IPS-18a (cell line): ENCODE results near the gene CD44.
"Not testable (repeated sequence)": the region's sequence is repeated elsewhere in the genome, so short reads cannot be mapped to it uniquely, and the experiment has no call there.

Source experiments
- H3K27ac ChIP-seq: one replicate; pipeline ENCODE4 v1.5.1; 2013; ENCODE audit warnings: low read length
- H3K27me3 ChIP-seq: one replicate; pipeline ENCODE4 v1.6.1; 2013; ENCODE audit warnings: mild to moderate bottlenecking, low read length; ENCODE audit not compliant: control insufficient read depth, insufficient read depth
- H3K36me3 ChIP-seq: one replicate; pipeline ENCODE4 v1.6.1; 2013; ENCODE audit warnings: low read depth, low read length; ENCODE audit not compliant: control insufficient read depth
- H3K4me1 ChIP-seq: one replicate; pipeline ENCODE4 v1.6.1; 2013; ENCODE audit warnings: low read depth, low read length; ENCODE audit not compliant: control insufficient read depth
- H3K4me3 ChIP-seq: one replicate; pipeline ENCODE4 v1.5.1; 2013; ENCODE audit warnings: low read length
- H3K9ac ChIP-seq: one replicate; pipeline ENCODE4 v1.6.1; 2013; ENCODE audit warnings: mild to moderate bottlenecking, low read length, moderate library complexity
- H3K9me3 ChIP-seq: one replicate; pipeline ENCODE4 v1.6.1; 2013; ENCODE audit warnings: low read depth, low read length; ENCODE audit not compliant: control insufficient read depth

CD44 gene

DNA sequence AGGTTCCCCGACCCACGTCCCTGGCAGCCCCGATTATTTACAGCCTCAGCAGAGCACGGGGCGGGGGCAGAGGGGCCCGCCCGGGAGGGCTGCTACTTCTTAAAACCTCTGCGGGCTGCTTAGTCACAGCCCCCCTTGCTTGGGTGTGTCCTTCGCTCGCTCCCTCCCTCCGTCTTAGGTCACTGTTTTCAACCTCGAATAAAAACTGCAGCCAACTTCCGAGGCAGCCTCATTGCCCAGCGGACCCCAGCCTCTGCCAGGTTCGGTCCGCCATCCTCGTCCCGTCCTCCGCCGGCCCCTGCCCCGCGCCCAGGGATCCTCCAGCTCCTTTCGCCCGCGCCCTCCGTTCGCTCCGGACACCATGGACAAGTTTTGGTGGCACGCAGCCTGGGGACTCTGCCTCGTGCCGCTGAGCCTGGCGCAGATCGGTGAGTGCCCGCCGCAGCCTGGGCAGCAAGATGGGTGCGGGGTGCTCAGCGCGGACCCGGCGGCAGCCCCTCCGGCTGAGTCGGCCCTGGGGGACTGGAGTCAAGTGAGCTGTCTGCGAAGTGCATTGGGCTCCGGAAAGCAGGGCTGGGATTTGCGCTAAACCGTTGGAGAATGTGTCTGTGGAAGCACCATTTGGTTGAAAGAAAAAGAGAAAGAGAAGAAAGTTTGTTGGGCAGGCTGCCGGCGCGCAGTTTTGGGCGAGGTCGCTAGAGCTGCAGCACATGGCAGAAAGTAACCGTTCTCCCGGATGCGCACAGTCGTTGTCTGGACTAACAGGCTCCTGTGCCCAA lies at the start of gene CD44:
CD44 (plus strand) TSS at position 229 of the 779 bp plus-strand sequence; CDS start at position 362, 133 bp downstream.
- peak within 1 kb of the TSS; percentile 70 for H3K4me3 ChIP-seq
- peaks cover 4% of the 10 kb centered on the region for H3K4me1 ChIP-seq

GRCh38 chr11:35089666-35090065 lies 49.3 kb upstream of the CD44 start:
- Histone ChIP-seq H3K27me3 (no peaks in the 10 kb centered on the region), H3K4me1 (no peaks in the 10 kb centered on the region), H3K27ac (no peak overlapping the region), H3K36me3 (no peaks in the 10 kb centered on the region), H3K9me3 (no peaks in the 10 kb centered on the region), H3K9ac (no peak overlapping the region), H3K4me3 (no peak overlapping the region)

More for the DNA sequence above, at the start of gene CD44:
- H3K9me3 ChIP-seq = no peaks in the 10 kb centered on the region
- no peak within 1 kb of the TSS for H3K27ac ChIP-seq
- H3K36me3 ChIP-seq = no peaks in the 10 kb centered on the region
- peaks cover 49% of the 10 kb centered on the region for H3K27me3 ChIP-seq
- peak within 1 kb of the TSS; percentile 41 for H3K9ac ChIP-seq

DNA sequence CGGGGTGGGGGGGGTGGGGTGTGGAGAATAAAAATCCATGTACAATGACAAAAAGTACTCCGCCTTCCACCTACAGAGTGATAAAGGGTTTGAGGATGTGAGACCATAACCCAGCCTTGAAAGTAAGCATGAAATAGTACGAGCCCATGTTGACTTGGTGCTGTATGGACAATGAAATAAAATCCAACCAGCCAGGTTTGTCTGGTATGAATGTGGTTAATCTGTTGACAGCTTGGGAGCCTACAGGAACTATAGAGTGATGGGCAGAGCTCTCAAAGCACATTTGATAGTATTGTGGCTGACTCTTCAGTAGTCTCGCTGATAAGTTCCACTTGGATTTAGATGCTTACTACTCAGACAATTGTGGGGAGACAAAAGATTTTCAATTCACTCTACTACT lies 48.8 kb upstream of the CD44 start:
- H3K27ac ChIP-seq = no peak overlapping the region
- no peaks in the 10 kb centered on the region for H3K36me3 ChIP-seq
- no peaks in the 10 kb centered on the region for H3K4me1 ChIP-seq
- H3K27me3 ChIP-seq = no peaks in the 10 kb centered on the region
- H3K4me3 ChIP-seq = no peak overlapping the region
- no peaks in the 10 kb centered on the region for H3K9me3 ChIP-seq
- no peak overlapping the region for H3K9ac ChIP-seq

DNA sequence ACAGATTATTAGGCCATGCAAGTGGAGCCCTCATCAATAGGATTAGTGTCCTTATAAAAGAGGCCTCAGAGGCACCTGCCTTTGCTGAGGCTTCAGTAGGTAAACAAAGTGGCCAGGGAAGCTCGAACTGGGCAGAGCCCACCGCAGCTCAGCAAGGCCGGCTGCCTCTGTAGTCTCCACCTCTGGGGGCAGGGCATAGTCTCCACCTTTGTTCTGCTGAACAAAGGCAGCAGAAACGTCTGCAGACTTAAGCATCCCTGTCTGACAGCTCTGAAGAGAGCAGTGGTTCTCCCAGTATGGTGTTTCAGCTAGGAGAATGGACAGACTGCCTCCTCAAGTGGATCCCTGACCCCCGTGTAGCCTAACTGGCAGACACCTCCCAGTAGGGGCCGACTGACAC lies 48.0 kb upstream of the CD44 start:
- H3K9ac ChIP-seq, H3K36me3 ChIP-seq, H3K27ac ChIP-seq, H3K27me3 ChIP-seq, H3K4me1 ChIP-seq, H3K4me3 ChIP-seq, H3K9me3 ChIP-seq: not testable (repeated sequence)

GRCh38 chr11:35096723-35097122 lies 42.2 kb upstream of the CD44 start:
- no peaks in the 10 kb centered on the region for H3K9me3 ChIP-seq
- no peak overlapping the region for H3K4me3 ChIP-seq
- H3K36me3 ChIP-seq = no peaks in the 10 kb centered on the region
- no peaks in the 10 kb centered on the region for H3K4me1 ChIP-seq
- no peaks in the 10 kb centered on the region for H3K27me3 ChIP-seq
- no peak overlapping the region for H3K27ac ChIP-seq
- no peak overlapping the region for H3K9ac ChIP-seq

DNA sequence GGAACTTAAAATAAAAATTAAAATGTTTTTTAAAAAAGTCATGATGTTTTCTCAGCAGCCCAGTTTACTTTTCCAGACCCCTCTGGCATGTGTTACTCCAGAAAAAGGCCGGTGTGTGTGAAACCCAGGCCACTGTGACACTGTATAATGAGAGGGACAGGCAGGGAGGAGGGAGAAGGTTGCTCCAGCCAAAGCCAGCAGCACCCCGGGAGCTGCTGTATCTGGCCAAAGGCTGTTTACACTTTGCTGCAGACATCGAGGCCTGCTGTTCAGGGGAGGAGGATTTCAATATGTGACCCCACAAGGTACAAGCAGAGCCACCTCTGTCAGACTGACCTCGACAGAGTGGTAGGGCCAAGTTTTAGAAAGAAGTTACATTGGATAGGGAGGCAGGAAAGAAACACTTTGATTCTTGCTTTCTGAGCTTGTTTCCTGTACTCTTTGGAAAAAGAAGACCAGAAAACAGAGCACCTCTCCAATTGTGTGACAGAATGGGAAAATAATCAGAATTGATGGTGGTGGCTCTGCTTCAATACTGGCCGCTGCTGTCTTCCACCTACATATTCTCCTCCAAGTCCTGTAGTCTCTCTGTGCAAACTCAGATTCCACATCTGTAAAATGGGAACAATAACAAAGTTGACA lies 41.0 kb upstream of the CD44 start:
- no peaks in the 10 kb centered on the region for H3K9me3 ChIP-seq
- no peak overlapping the region for H3K9ac ChIP-seq
- H3K4me1 ChIP-seq = no peaks in the 10 kb centered on the region
- no peak overlapping the region for H3K4me3 ChIP-seq
- H3K36me3 ChIP-seq = no peaks in the 10 kb centered on the region
- no peaks in the 10 kb centered on the region for H3K27me3 ChIP-seq
- H3K27ac ChIP-seq = no peak overlapping the region

DNA sequence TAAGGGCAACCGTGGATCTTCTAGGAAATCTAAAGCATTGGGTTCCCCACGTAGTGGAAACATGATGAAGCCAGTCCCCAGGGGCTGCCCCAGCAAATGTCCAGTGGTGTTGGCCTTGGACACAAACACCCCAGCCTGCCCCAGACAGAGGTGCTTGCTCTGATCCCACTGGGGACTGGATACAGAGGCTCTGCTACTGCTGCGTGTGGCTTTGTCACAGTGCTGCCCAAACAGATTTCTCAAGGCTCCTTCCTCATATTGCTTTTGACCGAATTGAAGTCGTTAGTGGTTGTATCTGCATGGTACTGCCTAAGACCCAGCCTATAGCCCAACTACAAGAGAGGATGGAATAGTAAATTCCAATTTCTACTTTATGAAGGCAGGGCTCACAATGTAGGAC lies 40.1 kb upstream of the CD44 start:
- Histone ChIP-seq H3K4me3 (no peak overlapping the region), H3K27ac (no peak overlapping the region), H3K4me1 (no peaks in the 10 kb centered on the region), H3K36me3 (no peaks in the 10 kb centered on the region), H3K27me3 (no peaks in the 10 kb centered on the region), H3K9me3 (no peaks in the 10 kb centered on the region), H3K9ac (no peak overlapping the region)

DNA sequence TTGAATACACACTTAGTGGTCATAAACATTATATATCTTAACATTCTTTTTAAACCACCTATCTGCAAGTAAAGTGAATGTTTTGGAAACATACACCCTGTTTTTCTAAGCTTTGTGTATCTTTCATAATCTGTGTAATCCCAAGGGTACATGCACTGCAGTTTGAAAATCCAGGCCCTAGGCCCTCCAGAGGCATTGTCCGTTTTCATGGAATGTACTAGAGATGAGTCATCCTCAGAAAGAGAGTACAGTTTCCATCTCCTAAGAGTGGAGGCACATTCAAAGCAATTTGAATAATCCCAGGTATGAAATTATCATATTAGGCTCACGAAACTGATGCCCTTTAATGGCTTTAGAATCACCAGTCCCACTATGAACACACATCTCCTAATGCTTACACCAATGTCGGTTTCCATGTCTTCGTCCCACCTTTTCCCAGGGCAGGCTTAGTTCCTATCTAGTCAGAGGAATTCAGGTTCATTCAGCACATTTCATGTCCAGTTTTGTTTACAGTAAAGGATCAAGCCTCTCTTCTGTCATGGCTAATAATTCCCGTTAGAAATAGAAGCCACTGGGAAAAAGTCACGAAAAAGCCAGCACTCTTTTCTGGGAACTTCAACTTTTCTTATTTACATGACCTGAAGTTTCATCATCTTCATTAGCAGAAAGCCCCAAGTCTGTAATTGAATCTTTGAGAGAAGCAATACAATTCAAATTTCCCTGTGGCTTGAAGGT lies 39.5 kb upstream of the CD44 start:
- no peak overlapping the region for H3K27ac ChIP-seq
- no peak overlapping the region for H3K9ac ChIP-seq
- H3K4me3 ChIP-seq = no peak overlapping the region
- no peaks in the 10 kb centered on the region for H3K36me3 ChIP-seq
- H3K4me1 ChIP-seq = no peaks in the 10 kb centered on the region
- H3K27me3 ChIP-seq = no peaks in the 10 kb centered on the region
- no peaks in the 10 kb centered on the region for H3K9me3 ChIP-seq

- Histone ChIP-seq H3K27ac (no peak overlapping the region), H3K4me3 (no peak overlapping the region)
Measured at GRCh38 chr11:35100013-35100383, 39.0 kb upstream of the CD44 start.

GRCh38 chr11:35101223-35101622 lies 37.7 kb upstream of the CD44 start:
- Histone ChIP-seq H3K4me1 (no peaks in the 10 kb centered on the region), H3K9ac (no peak overlapping the region), H3K27me3 (no peaks in the 10 kb centered on the region), H3K9me3 (no peaks in the 10 kb centered on the region), H3K4me3 (no peak overlapping the region), H3K27ac (no peak overlapping the region), H3K36me3 (no peaks in the 10 kb centered on the region)

More at GRCh38 chr11:35100013-35100383, 39.0 kb upstream of the CD44 start:
- H3K9me3 ChIP-seq = no peaks in the 10 kb centered on the region
- H3K36me3 ChIP-seq = no peaks in the 10 kb centered on the region
- no peak overlapping the region for H3K9ac ChIP-seq
- H3K4me1 ChIP-seq = no peaks in the 10 kb centered on the region
- H3K27me3 ChIP-seq = no peaks in the 10 kb centered on the region

DNA sequence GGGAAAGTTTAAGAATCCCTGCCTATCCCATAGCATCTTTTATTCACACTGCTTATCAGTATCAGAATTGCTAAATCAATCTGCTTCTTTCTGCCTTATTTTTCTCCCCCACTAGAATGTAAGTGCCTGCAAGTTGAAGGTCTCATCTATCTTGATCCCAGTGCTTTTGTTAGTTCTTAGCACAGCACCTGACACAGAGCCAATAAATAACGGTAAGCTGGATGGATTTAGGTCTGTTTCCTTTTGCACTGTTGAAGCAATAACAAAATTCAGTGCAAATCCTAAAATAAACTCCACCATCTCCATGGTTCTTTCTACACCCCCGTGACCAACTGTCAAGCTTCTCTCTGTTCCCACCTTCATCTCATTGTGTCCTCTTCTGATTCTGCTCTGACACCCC lies 36.7 kb upstream of the CD44 start:
- Histone ChIP-seq H3K27me3 (no peaks in the 10 kb centered on the region), H3K4me3 (no peak overlapping the region), H3K9me3 (no peaks in the 10 kb centered on the region), H3K36me3 (no peaks in the 10 kb centered on the region), H3K4me1 (no peaks in the 10 kb centered on the region), H3K27ac (no peak overlapping the region), H3K9ac (no peak overlapping the region)
